CD14-positive monocyte (primary cell): ENCODE data around the gene USP11. TPM values are rescaled to one million over a fixed set of nuclear protein-coding genes. Genes with fewer than 3 reads are reported as not detected.

ENCODE experiments used
- DNase-seq, 3 donors: peaks; one replicate each; pipeline ENCODE4 v3.0.0-alpha.2; 2011 to 2022
- H2AFZ ChIP-seq: 2 replicates; pipeline ENCODE4 v1.6.0; 2012; ENCODE audit warnings: mild to moderate bottlenecking, low read depth, low read length, inconsistent platforms; ENCODE audit not compliant: insufficient read depth, poor library complexity, severe bottlenecking
- H3K27ac ChIP-seq, 2 donors: 1 replicate in 1 of 2; 2 replicates in 1 of 2; pipeline ENCODE4 v1.5.1; 2012 to 2013; ENCODE audit warnings: low read length in 2 of 2, control low read depth in 1 of 2, inconsistent platforms in 1 of 2, low read depth in 1 of 2, mild to moderate bottlenecking in 1 of 2
- H3K27me3 ChIP-seq, 2 donors: one replicate each; pipeline versions ENCODE4 v1.6.0 to v1.6.1; 2011 to 2013; ENCODE audit warnings: low read length in 2 of 2; ENCODE audit not compliant: control insufficient read depth in 2 of 2, insufficient read depth in 2 of 2
- H3K36me3 ChIP-seq, 2 donors: replicated peaks in 1 of 2; 1 replicate in 1 of 2; 2 replicates in 1 of 2; pipeline versions ENCODE4 v1.5.1 to v1.6.1; 2012 to 2013; ENCODE audit warnings: low read length in 2 of 2, control low read depth in 1 of 2, inconsistent platforms in 1 of 2, mild to moderate bottlenecking in 1 of 2; ENCODE audit not compliant: insufficient read depth in 2 of 2, control insufficient read depth in 1 of 2
- H3K4me1 ChIP-seq, 2 donors: 1 replicate in 1 of 2; 2 replicates in 1 of 2; pipeline versions ENCODE4 v1.5.1 to v1.6.1; 2012 to 2013; ENCODE audit warnings: low read length in 2 of 2, control low read depth in 1 of 2, inconsistent platforms in 1 of 2, mild to moderate bottlenecking in 1 of 2, moderate library complexity in 1 of 2; ENCODE audit not compliant: insufficient read depth in 2 of 2, control insufficient read depth in 1 of 2
- H3K4me2 ChIP-seq: replicated peaks from 2 replicates; pipeline ENCODE3; 2012; ENCODE audit warnings: low read length, moderate library complexity, mild to moderate bottlenecking; ENCODE audit not compliant: poor library complexity, severe bottlenecking; ENCODE audit errors: extremely low read depth
- H3K4me3 ChIP-seq, 3 experiments: fragments of 200-600 bp in 1 of 3; sonication (generic) in 1 of 3; replicated peaks in 1 of 3; 1 replicate in 2 of 3; 2 replicates in 1 of 3; pipeline ENCODE4 v1.5.1; 2011 to 2013; ENCODE audit warnings: low read length in 3 of 3, mild to moderate bottlenecking in 3 of 3, control low read depth in 2 of 3, low read depth in 2 of 3, inconsistent platforms in 1 of 3, moderate library complexity in 1 of 3
- H3K79me2 ChIP-seq: 2 replicates; pipeline ENCODE4 v1.6.0; 2012; ENCODE audit warnings: mild to moderate bottlenecking, control low read depth, inconsistent platforms, low read length, moderate library complexity; ENCODE audit not compliant: insufficient read depth
- H3K9ac ChIP-seq: 2 replicates; pipeline ENCODE4 v1.6.0; 2017; ENCODE audit warnings: low read length, mild to moderate bottlenecking; ENCODE audit not compliant: insufficient read depth, poor library complexity, severe bottlenecking
- H3K9me3 ChIP-seq, 2 donors: replicated peaks in 1 of 2; 1 replicate in 1 of 2; 2 replicates in 1 of 2; pipeline versions ENCODE4 v1.5.1 to v1.6.1; 2012 to 2013; ENCODE audit warnings: low read length in 2 of 2, control low read depth in 1 of 2; ENCODE audit not compliant: control insufficient read depth in 1 of 2, insufficient read depth in 1 of 2
- H4K20me1 ChIP-seq: 2 replicates; pipeline ENCODE4 v1.6.0; 2012; ENCODE audit warnings: mild to moderate bottlenecking, low read length, control low read depth, moderate library complexity; ENCODE audit not compliant: insufficient read depth
- H3K27ac Mint-ChIP-seq, 7 donors: one replicate each; pipeline ENCODE4 v1.8.0; 2020; ENCODE audit warnings: mild to moderate bottlenecking in 7 of 7, mixed read lengths in 7 of 7, moderate library complexity in 6 of 7, inconsistent platforms in 2 of 7
- H3K27me3 Mint-ChIP-seq, 3 donors: one replicate each; pipeline ENCODE4 v1.8.0; 2021 to 2022; ENCODE audit warnings: low read depth in 3 of 3, mild to moderate bottlenecking in 3 of 3, mixed read lengths in 3 of 3, moderate library complexity in 3 of 3, inconsistent platforms in 1 of 3
- H3K36me3 Mint-ChIP-seq, 2 donors: one replicate each; pipeline ENCODE4 v1.8.0; 2020; ENCODE audit warnings: mixed read lengths in 2 of 2, inconsistent platforms in 1 of 2, mild to moderate bottlenecking in 1 of 2
- H3K4me1 Mint-ChIP-seq: one replicate; pipeline ENCODE4 v1.8.0; 2020; ENCODE audit warnings: mild to moderate bottlenecking, mixed read lengths
- H3K4me3 Mint-ChIP-seq, 2 donors: one replicate each; pipeline ENCODE4 v1.8.0; 2020; ENCODE audit warnings: mild to moderate bottlenecking in 2 of 2, mixed read lengths in 2 of 2, moderate library complexity in 1 of 2
- H3K9me3 Mint-ChIP-seq, 7 donors: one replicate each; pipeline ENCODE4 v1.8.0; 2020 to 2022; ENCODE audit warnings: mixed read lengths in 7 of 7, mild to moderate bottlenecking in 6 of 7, moderate library complexity in 6 of 7, inconsistent platforms in 2 of 7
- CTCF ChIP-seq: fragments of 200-600 bp; IDR thresholded peaks from one replicate; pipeline ENCODE4 v1.8.0; 2022; ENCODE audit warnings: antibody characterized with exemption, mild to moderate bottlenecking
- WGBS: methylation state at CpG from one replicate; pipeline ENCODE4 v1.1.5; 2013; ENCODE audit warnings: missing lambda C conversion rate; ENCODE audit not compliant: insufficient coverage; 5-methylcytosine and 5-hydroxymethylcytosine counted together
- intact Hi-C, 2 donors: fragments of 100-400 bp; cut with micrococcal nuclease; formaldehyde crosslinking; loops; one replicate each; pipeline versions ENCODE4 v1.15.0 to v1.15.1; 2023
- polyA plus RNA-seq, 3 donors: library from polyadenylated mRNA; depleted of rRNA in 1 of 3; unstranded in 2 of 3; stranded (reverse) in 1 of 3; fragments of 300-500 nt in 2 of 3; fragments of >200 nt in 1 of 3; fragmentation: Illumina TruSeq in 2 of 3; gene quantifications; 1 replicate in 2 of 3; 2 replicates in 1 of 3; pipeline ENCODE4 v1.2.3, GENCODE V29; 2012 to 2021

USP11 gene
- polyA plus RNA-seq, 3 donors: 6.7 to 9.7 (median 8.8) TPM

- Histone ChIP-seq H3K27ac (no peak overlapping the region), H4K20me1 (no peaks in the 10 kb centered on the region), H3K4me3 (no peak overlapping the region), H3K27me3 (peaks cover 0 to 16% of the 10 kb centered on the region in 2 donors), H3K4me2 (no peak overlapping the region), H3K36me3 (peaks cover 4 to 6% of the 10 kb centered on the region in 2 donors), H2AFZ (no peak overlapping the region), H3K79me2 (peaks cover 14% of the 10 kb centered on the region), H3K4me1 (peaks cover 8 to 14% of the 10 kb centered on the region in 2 donors), H3K9me3 (no peaks in the 10 kb centered on the region), H3K9ac (no peak overlapping the region)
- Mint-ChIP-seq H3K9me3 (peaks cover 0 to 11% (median 0%) of the 10 kb centered on the region in 7 donors), H3K4me3 (no peak overlapping the region), H3K27me3 (peaks cover 0 to 61% (median 0%) of the 10 kb centered on the region in 3 donors), H3K36me3 (peaks cover 4 to 10% of the 10 kb centered on the region in 2 donors), H3K27ac (no peak overlapping the region), H3K4me1 (peaks cover 4% of the 10 kb centered on the region)
- intact Hi-C loops: no loop called here
- DNase-seq: no peak
- no peak for TF ChIP-seq CTCF
- WGBS: no CpG with 5 or more reads among the region's 4 CpGs
These were observed 2.9 kb downstream of the USP11 start for GRCh38 chrX:47235691-47236103.

- Histone ChIP-seq H3K4me1 (peaks cover 0 to 3% of the 10 kb centered on the region in 2 donors), H3K27ac (no peak overlapping the region), H3K79me2 (peaks cover 9% of the 10 kb centered on the region), H3K27me3 (peaks cover 0 to 13% of the 10 kb centered on the region in 2 donors), H3K4me2 (no peak overlapping the region), H3K36me3 (peaks cover 7 to 22% of the 10 kb centered on the region in 2 donors), H3K9me3 (no peaks in the 10 kb centered on the region), H3K9ac (no peak overlapping the region), H2AFZ (no peak overlapping the region), H4K20me1 (no peaks in the 10 kb centered on the region), H3K4me3 (no peak overlapping the region)
- WGBS: no CpG with 5 or more reads among the region's 8 CpGs
- peaks cover 2% of the 10 kb centered on the region for H3K4me1 Mint-ChIP-seq
- H3K4me3 Mint-ChIP-seq: no peak overlapping the region
- no peak overlapping the region for H3K27ac Mint-ChIP-seq
- no peak for DNase-seq
- peaks cover 0 to 48% (median 0%) of the 10 kb centered on the region in 3 donors for H3K27me3 Mint-ChIP-seq
- peaks cover 0 to 8% (median 0%) of the 10 kb centered on the region in 7 donors for H3K9me3 Mint-ChIP-seq
- TF ChIP-seq CTCF: no peak
- intact Hi-C loops: no loop called here
- peaks cover 17 to 18% of the 10 kb centered on the region in 2 donors for H3K36me3 Mint-ChIP-seq
These were observed 6.4 kb downstream of the USP11 start for GRCh38 chrX:47239199-47239598.
